OCI-LY7 (cell line): ENCODE measurements around the gene KCND3. TPM values are rescaled to one million over a fixed set of nuclear protein-coding genes. Genes with fewer than 3 reads are reported as not detected.

ENCODE experiments used
- BruUV-seq: library from RNA; stranded (reverse); fragments of 400-500 nt; replicated peaks from 2 replicates; lab custom pipeline; 2021; lab: Mats Ljungman, UMichigan
- CTCF ChIA-PET: fragments of 300-600 bp; sonication (Branson Sonifier 250); formaldehyde crosslinking; loops from one replicate; lab custom pipeline; 2022; ENCODE audit warnings: antibody characterized with exemption; ENCODE audit not compliant: unreplicated experiment; lab: Charles Lee
- POLR2A ChIA-PET: fragments of 300-600 bp; sonication (Branson Sonifier 250); formaldehyde crosslinking; loops from one replicate; lab custom pipeline; 2022; ENCODE audit warnings: antibody characterized with exemption; lab: Charles Lee
- DNase-seq: peaks from one replicate; pipeline ENCODE4 v3.0.0-alpha.2; 2015; ENCODE audit warnings: low spot score
- H2AFZ ChIP-seq: fragments of 200-600 bp; sonication (generic), shearing (Covaris generic); 2 replicates; pipeline ENCODE4 v1.6.1; 2014; ENCODE audit warnings: mild to moderate bottlenecking, antibody characterized with exemption, low read length, moderate library complexity
- H3K27ac ChIP-seq: fragments of 200-600 bp; sonication (generic); 2 replicates; pipeline ENCODE4 v1.5.1; 2014; ENCODE audit warnings: mixed run types, low read depth, mild to moderate bottlenecking, moderate library complexity, low read length, inconsistent platforms; ENCODE audit not compliant: poor library complexity, severe bottlenecking
- H3K36me3 ChIP-seq: fragments of 200-600 bp; sonication (generic); 2 replicates; pipeline ENCODE4 v1.6.1; 2014; ENCODE audit warnings: mild to moderate bottlenecking, antibody characterized with exemption, low read length, moderate library complexity, mixed read lengths; ENCODE audit not compliant: insufficient read depth
- H3K4me1 ChIP-seq: fragments of 200-600 bp; sonication (generic); 2 replicates; pipeline ENCODE4 v1.5.1; 2014; ENCODE audit warnings: mild to moderate bottlenecking, low read length; ENCODE audit not compliant: insufficient read depth, poor library complexity, severe bottlenecking
- H3K4me2 ChIP-seq: fragments of 200-600 bp; sonication (generic); 2 replicates; pipeline ENCODE4 v1.6.1; 2014; ENCODE audit warnings: mild to moderate bottlenecking, low read length
- H3K4me3 ChIP-seq: fragments of 200-600 bp; sonication (generic); 2 replicates; pipeline ENCODE4 v1.5.1; 2014; ENCODE audit warnings: mild to moderate bottlenecking, low read depth, low read length; ENCODE audit not compliant: poor library complexity, severe bottlenecking
- H3K79me2 ChIP-seq: fragments of 200-600 bp; sonication (generic); 2 replicates; pipeline ENCODE4 v1.6.1; 2016; ENCODE audit warnings: low read depth, mild to moderate bottlenecking, low read length, moderate library complexity, mixed read lengths; ENCODE audit not compliant: insufficient read depth
- H3K9me2 ChIP-seq: fragments of 200-600 bp; sonication (generic); 2 replicates; pipeline ENCODE4 v1.6.1; 2016; ENCODE audit warnings: mild to moderate bottlenecking, low read length, mixed read lengths; ENCODE audit not compliant: insufficient read depth
- H3K9me3 ChIP-seq: fragments of 200-600 bp; sonication (generic); 2 replicates; pipeline ENCODE4 v1.6.1; 2014; ENCODE audit warnings: mild to moderate bottlenecking, mixed run types, low read length, mixed read lengths
- H4K20me1 ChIP-seq: fragments of 200-600 bp; sonication (generic); 2 replicates; pipeline ENCODE4 v1.6.1; 2014; ENCODE audit warnings: mild to moderate bottlenecking, antibody characterized with exemption, low read length, moderate library complexity, mixed read lengths; ENCODE audit not compliant: insufficient read depth
- CTCF ChIP-seq: fragments of 200-600 bp; sonication (generic); conservative IDR thresholded peaks from 2 replicates; pipeline ENCODE4 v1.5.1; 2014; ENCODE audit warnings: mild to moderate bottlenecking, antibody characterized with exemption, low read length, moderate library complexity, mixed read lengths
- EZH2phosphoT487 ChIP-seq: fragments of 200-600 bp; sonication (generic); IDR thresholded peaks from 2 replicates; pipeline ENCODE4 v1.6.1; 2018; ENCODE audit warnings: low read depth, borderline replicate concordance, mild to moderate bottlenecking, mixed run types, antibody characterized with exemption, low read length, moderate library complexity, mixed read lengths
- intact Hi-C: fragments of 100-400 bp; cut with micrococcal nuclease; formaldehyde crosslinking; loops from one replicate; pipeline ENCODE4 v1.10.0; 2022; ENCODE audit not compliant: unreplicated experiment
- total RNA-seq, 2 experiments: library from RNA; depleted of rRNA in 1 of 2; stranded (reverse); fragments of >200 nt in 1 of 2; shearing (Covaris generic) in 1 of 2; gene quantifications; 2 replicates each; pipeline ENCODE4 v1.2.3, GENCODE V29; 2014 to 2022

Gene KCND3
- total RNA-seq, 2 experiments from 2014 or later, result not detected

DNA sequence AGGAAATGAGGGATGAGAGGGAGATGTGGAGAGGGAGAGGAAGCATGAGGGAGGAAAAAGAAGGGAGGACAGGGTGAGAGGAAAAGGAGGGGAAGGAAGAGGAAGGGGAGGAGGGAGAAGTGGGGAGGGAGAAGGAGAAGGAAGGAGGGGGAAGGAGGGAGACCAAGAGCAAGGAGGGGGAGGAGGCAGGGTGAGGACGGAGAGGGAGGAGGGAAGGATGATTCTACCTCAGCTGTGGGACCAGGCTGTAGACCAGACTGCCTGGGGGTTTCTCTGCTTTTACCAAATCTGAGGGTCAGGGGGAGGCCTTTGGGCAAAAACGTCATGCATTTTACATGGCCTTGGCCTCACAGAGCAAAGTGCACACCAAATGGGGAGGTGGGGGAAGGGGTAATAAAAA, 94.5 kb downstream of the KCND3 start:
- POLR2A ChIA-PET, result interaction anchor here (0.8 kb wide), 1 partner anchor 441 kb away, joined by 3 read pairs; no protein-coding TSS in a partner anchor
- no TSS peak for BruUV-seq
- H3K27ac ChIP-seq, result no peak overlapping the region
- TF ChIP-seq EZH2phosphoT487 (no peak), CTCF (no peak)
- no peak overlapping the region for H3K4me2 ChIP-seq
- H3K79me2 ChIP-seq, result no peaks in the 10 kb centered on the region
- H3K4me3 ChIP-seq, result no peak overlapping the region
- DNase-seq, result no peak
- intact Hi-C loops, result no loop called here
- no peaks in the 10 kb centered on the region for H3K9me2 ChIP-seq
- CTCF ChIA-PET, result interaction anchor here (0.6 kb wide), 1 partner anchor 623 kb away, joined by 3 read pairs; no protein-coding TSS in a partner anchor
- H3K9me3 ChIP-seq, result no peaks in the 10 kb centered on the region
- no peaks in the 10 kb centered on the region for H4K20me1 ChIP-seq
- no peak overlapping the region for H2AFZ ChIP-seq
- no peaks in the 10 kb centered on the region for H3K36me3 ChIP-seq
- no peaks in the 10 kb centered on the region for H3K4me1 ChIP-seq

DNA sequence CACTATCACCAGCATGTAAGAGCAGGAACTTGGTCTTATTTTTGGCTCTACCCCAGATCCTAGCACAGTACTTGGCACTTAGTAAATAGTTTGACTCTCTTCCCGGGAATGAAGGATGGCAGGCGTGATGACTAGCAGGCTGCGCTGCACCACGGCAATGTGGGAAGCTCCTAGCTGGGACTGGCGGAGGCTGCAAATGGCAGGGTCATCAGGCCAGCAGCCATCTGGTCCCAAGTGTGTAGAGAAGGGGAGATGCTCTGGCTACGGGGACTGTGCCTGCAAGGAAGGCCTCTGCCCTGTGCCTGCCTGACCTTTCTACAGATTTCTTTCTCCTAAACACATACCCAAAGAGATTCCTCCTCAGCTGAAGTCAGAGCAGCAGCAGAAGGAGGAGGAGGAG, 95.0 kb downstream of the KCND3 start:
- Histone ChIP-seq H2AFZ (no peak overlapping the region), H3K36me3 (no peaks in the 10 kb centered on the region), H3K9me2 (no peaks in the 10 kb centered on the region), H3K27ac (no peak overlapping the region), H3K9me3 (no peaks in the 10 kb centered on the region), H4K20me1 (no peaks in the 10 kb centered on the region), H3K79me2 (no peaks in the 10 kb centered on the region), H3K4me3 (no peak overlapping the region), H3K4me2 (no peak overlapping the region), H3K4me1 (no peaks in the 10 kb centered on the region)
- intact Hi-C loops, result no loop called here
- ChIA-PET POLR2A (no interaction called here), CTCF (no interaction called here)
- no peak for DNase-seq
- no TSS peak for BruUV-seq
- TF ChIP-seq CTCF, result no peak
- no peak for TF ChIP-seq EZH2phosphoT487

GRCh38 chr1:111891566-111891965, 97.9 kb downstream of the KCND3 start:
- H3K79me2 ChIP-seq, result no peaks in the 10 kb centered on the region
- no peaks in the 10 kb centered on the region for H3K9me3 ChIP-seq
- CTCF ChIA-PET, result no interaction called here
- H3K27ac ChIP-seq, result no peak overlapping the region
- H3K36me3 ChIP-seq, result no peaks in the 10 kb centered on the region
- BruUV-seq, result no TSS peak
- H3K4me2 ChIP-seq, result no peak overlapping the region
- H3K9me2 ChIP-seq, result no peaks in the 10 kb centered on the region
- intact Hi-C loops, result no loop called here
- TF ChIP-seq EZH2phosphoT487 (no peak), CTCF (no peak)
- no peaks in the 10 kb centered on the region for H4K20me1 ChIP-seq
- no peaks in the 10 kb centered on the region for H3K4me1 ChIP-seq
- no peak for DNase-seq
- no peak overlapping the region for H2AFZ ChIP-seq
- no peak overlapping the region for H3K4me3 ChIP-seq
- POLR2A ChIA-PET, result no interaction called here
